ENCODE measurements around the gene CHN1. TPM values are rescaled to one million over a fixed set of nuclear protein-coding genes. Genes with fewer than 3 reads are reported as not detected.

CHN1 gene
- total RNA-seq, 2 experiments from 2014 or later, result 0.68 to 1.5 TPM

DNA sequence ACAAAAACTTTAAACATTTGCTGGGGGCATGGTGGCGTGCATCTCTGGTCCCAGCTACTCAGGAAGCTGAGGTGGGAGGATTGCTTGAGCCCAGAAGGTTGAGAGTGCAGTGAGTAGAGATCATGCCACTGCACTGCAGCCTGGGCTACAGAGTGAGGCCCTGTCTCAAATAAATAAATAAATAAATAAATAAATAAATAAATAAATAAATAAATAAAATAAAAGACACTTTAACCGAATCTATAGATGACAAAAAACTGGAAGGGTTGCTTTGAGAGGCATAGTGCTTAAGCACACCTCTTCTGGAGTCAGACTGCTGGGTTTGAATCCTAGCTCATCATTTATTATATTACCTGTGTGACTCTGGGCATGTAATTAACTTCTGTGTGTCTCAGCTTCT is 21.2 kb upstream of the CHN1 start:
- no peak for DNase-seq
- ChIA-PET POLR2A (no interaction called here), CTCF (interaction anchor here (0.7 kb wide), 1 partner anchor 290 kb away, joined by 3 read pairs; no protein-coding TSS in a partner anchor)
- Mint-ChIP-seq H3K4me1 (no peaks in the 10 kb centered on the region), H3K27me3 (peaks cover 4% of the 10 kb centered on the region), H3K36me3 (ENCODE audit: low read depth) (no peaks in the 10 kb centered on the region), H3K9me3 (no peaks in the 10 kb centered on the region), H3K4me3 (no peak overlapping the region), H3K27ac (no peak overlapping the region)

DNA sequence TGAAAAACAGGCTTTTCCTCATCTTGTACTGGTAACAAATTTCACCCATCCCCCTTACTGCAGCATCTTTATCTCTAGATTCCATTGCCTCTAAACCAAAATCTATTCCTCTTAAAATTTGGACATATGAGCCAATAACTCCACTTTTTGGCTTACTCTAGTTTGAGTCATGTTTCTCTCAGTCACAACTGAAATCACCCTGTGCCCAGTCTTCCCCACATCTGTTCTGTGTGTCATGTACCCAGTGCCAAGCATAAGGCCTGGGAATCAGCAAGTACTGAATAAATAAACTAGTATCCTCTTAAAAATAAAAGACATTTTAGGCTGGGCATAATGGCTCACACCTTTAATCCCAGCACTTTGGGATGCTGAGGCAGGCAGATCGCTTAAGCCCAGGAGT is 20.8 kb upstream of the CHN1 start:
- Mint-ChIP-seq H3K36me3 (ENCODE audit: low read depth) (no peaks in the 10 kb centered on the region), H3K4me3 (no peak overlapping the region), H3K27ac (no peak overlapping the region), H3K4me1 (no peaks in the 10 kb centered on the region), H3K27me3 (peaks cover 4% of the 10 kb centered on the region), H3K9me3 (no peaks in the 10 kb centered on the region)
- CTCF ChIA-PET, result interaction anchor here (0.7 kb wide), 1 partner anchor 290 kb away, joined by 3 read pairs; no protein-coding TSS in a partner anchor
- POLR2A ChIA-PET, result no interaction called here
- DNase-seq, result no peak

GRCh38 chr2:175025233-175025632 is 20.1 kb upstream of the CHN1 start:
- Mint-ChIP-seq H3K4me3 (no peak overlapping the region), H3K27me3 (peaks cover 4% of the 10 kb centered on the region), H3K9me3 (no peaks in the 10 kb centered on the region), H3K4me1 (no peaks in the 10 kb centered on the region), H3K27ac (no peak overlapping the region), H3K36me3 (ENCODE audit: low read depth) (no peaks in the 10 kb centered on the region)
- DNase-seq, result no peak
- ChIA-PET POLR2A (no interaction called here), CTCF (no interaction called here)

DNA sequence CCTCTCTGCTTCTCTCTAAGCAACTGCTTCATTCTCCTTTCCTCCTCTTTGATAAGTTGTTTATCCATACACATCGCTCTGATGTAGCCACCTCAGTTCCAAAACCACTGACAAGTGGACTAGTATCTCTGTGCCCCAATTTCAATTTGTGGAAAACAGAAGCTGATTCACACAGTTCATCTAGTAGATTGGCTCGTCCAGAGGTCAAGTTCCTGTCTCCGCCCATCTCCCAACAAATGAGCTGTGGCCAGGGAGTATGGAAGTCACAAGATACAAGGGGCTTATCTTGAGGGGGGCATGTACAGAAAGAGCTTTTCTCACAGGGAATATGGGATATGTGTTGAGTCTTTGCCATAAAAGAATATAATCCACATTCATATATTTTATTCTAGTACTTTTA is 17.7 kb upstream of the CHN1 start:
- H3K4me3 Mint-ChIP-seq, result no peak overlapping the region
- H3K4me1 Mint-ChIP-seq, result no peaks in the 10 kb centered on the region
- peaks cover 4% of the 10 kb centered on the region for H3K27me3 Mint-ChIP-seq
- no peak for DNase-seq
- no peak overlapping the region for H3K27ac Mint-ChIP-seq
- POLR2A ChIA-PET, result no interaction called here
- H3K36me3 Mint-ChIP-seq (ENCODE audit: low read depth), result no peaks in the 10 kb centered on the region
- H3K9me3 Mint-ChIP-seq, result no peaks in the 10 kb centered on the region
- CTCF ChIA-PET, result no interaction called here

- no peak overlapping the region for H3K27ac Mint-ChIP-seq
- POLR2A ChIA-PET, result no interaction called here
- no peaks in the 10 kb centered on the region for H3K27me3 Mint-ChIP-seq
- no peaks in the 10 kb centered on the region for H3K4me1 Mint-ChIP-seq
- CTCF ChIA-PET, result no interaction called here
- DNase-seq, result no peak
- no peaks in the 10 kb centered on the region for H3K36me3 Mint-ChIP-seq (ENCODE audit: low read depth)
- H3K9me3 Mint-ChIP-seq, result no peaks in the 10 kb centered on the region
- H3K4me3 Mint-ChIP-seq, result no peak overlapping the region
Observed at GRCh38 chr2:175019566-175020327, 14.6 kb upstream of the CHN1 start.

DNA sequence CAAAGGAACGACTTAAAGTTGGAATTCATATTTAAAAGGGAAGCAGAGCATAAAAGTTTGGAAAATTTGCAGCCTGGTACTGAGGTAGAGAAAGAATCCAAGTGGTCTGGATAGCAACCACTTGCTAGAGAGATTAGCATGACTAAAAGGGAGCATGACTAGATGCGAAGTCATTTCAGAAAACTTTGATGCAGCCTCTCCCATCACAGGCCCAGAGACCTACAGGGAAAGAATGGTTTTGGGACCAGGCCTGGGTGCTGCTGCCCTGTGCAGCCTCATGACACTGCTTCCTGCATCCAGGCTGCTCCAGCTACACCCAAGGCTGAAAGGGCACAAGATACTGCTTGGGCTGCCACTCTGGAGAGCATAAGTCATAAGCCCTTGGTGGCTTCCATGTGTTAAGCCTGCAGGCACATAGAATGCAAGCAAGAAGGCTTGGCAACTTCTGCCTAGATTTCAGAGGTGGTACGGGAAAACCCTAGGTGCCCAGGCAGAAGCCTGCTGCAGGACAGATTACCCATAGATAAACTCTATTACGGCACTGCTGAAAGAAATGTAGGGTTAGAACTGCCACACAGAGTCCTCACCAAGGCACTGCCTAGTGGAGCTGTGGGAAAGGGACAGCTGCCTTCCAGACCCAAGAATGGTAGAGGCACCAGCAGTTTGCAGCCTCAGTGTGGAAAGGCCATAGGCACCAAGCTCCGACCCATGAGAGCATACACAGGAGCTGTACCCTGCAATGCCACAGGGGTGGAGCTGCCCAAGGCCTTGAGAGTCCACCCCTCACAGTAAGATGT is 12.6 kb upstream of the CHN1 start:
- no peak for DNase-seq
- CTCF ChIA-PET, result interaction anchor here (1.4 kb wide), 1 partner anchor 269 kb away, joined by 3 read pairs; no protein-coding TSS in a partner anchor
- POLR2A ChIA-PET, result no interaction called here
- Mint-ChIP-seq H3K36me3 (ENCODE audit: low read depth) (no peaks in the 10 kb centered on the region), H3K4me1 (no peaks in the 10 kb centered on the region), H3K4me3 (no peak overlapping the region), H3K27ac (no peak overlapping the region), H3K9me3 (peaks cover 6% of the 10 kb centered on the region), H3K27me3 (no peaks in the 10 kb centered on the region)

GRCh38 chr2:175015340-175015739 is 10.2 kb upstream of the CHN1 start:
- Mint-ChIP-seq H3K9me3 (peaks cover 6% of the 10 kb centered on the region), H3K27ac (no peak overlapping the region), H3K27me3 (peaks cover 7% of the 10 kb centered on the region), H3K4me1 (no peaks in the 10 kb centered on the region), H3K36me3 (ENCODE audit: low read depth) (no peaks in the 10 kb centered on the region), H3K4me3 (no peak overlapping the region)
- POLR2A ChIA-PET, result interaction anchor here (0.6 kb wide), 2 partner anchors 318 to 1036 kb away, joined by 3 to 4 read pairs; no protein-coding TSS in a partner anchor
- CTCF ChIA-PET, result no interaction called here
- no peak for DNase-seq

DNA sequence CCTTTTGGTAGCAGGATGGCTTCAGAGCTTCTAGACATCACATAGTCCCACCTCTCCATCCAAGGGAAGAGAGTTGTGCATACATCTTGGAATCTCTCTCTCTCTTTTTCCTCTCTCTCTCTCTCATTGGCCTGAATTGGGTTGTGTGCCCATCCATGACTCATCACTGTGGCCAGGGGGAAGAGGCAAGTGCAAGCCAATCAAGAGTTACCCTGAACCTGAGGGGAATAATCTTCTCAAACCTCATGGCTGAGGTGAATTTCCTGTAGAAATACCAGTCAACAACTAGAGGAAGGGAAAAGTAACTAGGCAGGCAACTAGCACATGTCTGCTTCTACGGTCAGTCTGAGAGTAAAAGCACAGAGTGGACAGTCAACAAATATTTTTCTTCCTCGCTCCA is 7.3 kb upstream of the CHN1 start:
- DNase-seq, result no peak
- Mint-ChIP-seq H3K27me3 (peaks cover 16% of the 10 kb centered on the region), H3K27ac (no peak overlapping the region), H3K36me3 (ENCODE audit: low read depth) (no peaks in the 10 kb centered on the region), H3K9me3 (peaks cover 6% of the 10 kb centered on the region), H3K4me1 (no peaks in the 10 kb centered on the region), H3K4me3 (no peak overlapping the region)
- ChIA-PET POLR2A (interaction anchor here (0.9 kb wide), 1 partner anchor 12 kb away, joined by 3 read pairs; no protein-coding TSS in a partner anchor), CTCF (no interaction called here)

- no peaks in the 10 kb centered on the region for H3K36me3 Mint-ChIP-seq (ENCODE audit: low read depth)
- POLR2A ChIA-PET, result no interaction called here
- CTCF ChIA-PET, result interaction anchor here (0.7 to 1.6 kb wide), 3 partner anchors 19 to 262 kb away, joined by 3 to 4 read pairs (median 4); no protein-coding TSS in a partner anchor
Observed at GRCh38 chr2:175011505-175011904, 6.3 kb upstream of the CHN1 start.

DNA sequence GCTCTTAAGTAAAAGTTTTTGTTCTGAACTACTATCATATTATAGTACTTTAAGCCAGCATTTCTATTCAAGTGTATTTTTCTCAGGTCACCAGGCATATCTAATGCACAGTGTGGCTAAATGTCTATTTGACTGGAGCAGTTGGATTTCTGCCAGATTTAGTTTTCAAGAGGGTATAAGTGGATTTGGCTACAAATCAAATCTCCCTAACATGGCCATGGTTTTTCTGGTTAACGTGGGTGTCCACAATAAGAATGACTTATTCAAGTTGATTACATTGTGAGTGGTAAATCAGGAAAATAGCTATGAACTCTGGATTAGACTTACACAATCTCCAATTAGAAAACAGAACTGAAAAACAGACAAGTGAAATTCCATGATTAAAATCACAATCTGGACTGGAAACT is 5.7 kb upstream of the CHN1 start:
- CTCF ChIA-PET, result interaction anchor here (1.6 kb wide), 1 partner anchor 262 kb away, joined by 4 read pairs; no protein-coding TSS in a partner anchor
- Mint-ChIP-seq H3K27ac (no peak overlapping the region), H3K36me3 (ENCODE audit: low read depth) (no peaks in the 10 kb centered on the region), H3K4me3 (no peak overlapping the region), H3K9me3 (peaks cover 6% of the 10 kb centered on the region), H3K27me3 (peaks cover 31% of the 10 kb centered on the region), H3K4me1 (no peaks in the 10 kb centered on the region)
- DNase-seq, result no peak
- POLR2A ChIA-PET, result no interaction called here

More at GRCh38 chr2:175011505-175011904, 6.3 kb upstream of the CHN1 start:
- no peak for DNase-seq
- peaks cover 24% of the 10 kb centered on the region for H3K27me3 Mint-ChIP-seq
- no peaks in the 10 kb centered on the region for H3K4me1 Mint-ChIP-seq
- no peak overlapping the region for H3K27ac Mint-ChIP-seq
- no peak overlapping the region for H3K4me3 Mint-ChIP-seq
- peaks cover 6% of the 10 kb centered on the region for H3K9me3 Mint-ChIP-seq

- DNase-seq, result no peak
- no peak overlapping the region for H3K27ac Mint-ChIP-seq
- H3K4me1 Mint-ChIP-seq, result peaks cover 4% of the 10 kb centered on the region
- H3K9me3 Mint-ChIP-seq, result peaks cover 6% of the 10 kb centered on the region
- ChIA-PET CTCF (no interaction called here), POLR2A (no interaction called here)
- no peak overlapping the region for H3K4me3 Mint-ChIP-seq
- peaks cover 35% of the 10 kb centered on the region for H3K27me3 Mint-ChIP-seq
- no peaks in the 10 kb centered on the region for H3K36me3 Mint-ChIP-seq (ENCODE audit: low read depth)
Observed at GRCh38 chr2:175009917-175010621, 4.9 kb upstream of the CHN1 start.

GRCh38 chr2:175008801-175009495 is 3.8 kb upstream of the CHN1 start:
- Mint-ChIP-seq H3K4me1 (peaks cover 8% of the 10 kb centered on the region), H3K9me3 (peaks cover 4% of the 10 kb centered on the region), H3K4me3 (no peak overlapping the region), H3K27me3 (peaks cover 41% of the 10 kb centered on the region), H3K27ac (no peak overlapping the region), H3K36me3 (ENCODE audit: low read depth) (no peaks in the 10 kb centered on the region)
- ChIA-PET POLR2A (no interaction called here), CTCF (no interaction called here)
- no peak for DNase-seq

All from activated CD4-positive, alpha-beta memory T cell treated with anti-CD3 and anti-CD28 coated beads, Interleukin-2, amount 10 ng/mL, durations not matched to agents 7 days and 5 days (primary cell).